ENCODE measurements around the gene NCK1. TPM values are rescaled to one million over a fixed set of nuclear protein-coding genes. Genes with fewer than 3 reads are reported as not detected.
"Not testable (repeated sequence)": the region's sequence is repeated elsewhere in the genome, so short reads cannot be mapped to it uniquely, and the experiment has no call there.

Gene NCK1
- total RNA-seq, 4 donors from 2014 or later: 34.9 to 57.7 (median 50.8) TPM

GRCh38 chr3:136862617-136863322 lies 762 bp downstream of the NCK1 start:
- DNase-seq (ENCODE audit: low spot score): peak; percentile 37
- peak; percentile 77 for ATAC-seq (ENCODE audit: low FRiP score)
- TF ChIP-seq, protein P1, sequence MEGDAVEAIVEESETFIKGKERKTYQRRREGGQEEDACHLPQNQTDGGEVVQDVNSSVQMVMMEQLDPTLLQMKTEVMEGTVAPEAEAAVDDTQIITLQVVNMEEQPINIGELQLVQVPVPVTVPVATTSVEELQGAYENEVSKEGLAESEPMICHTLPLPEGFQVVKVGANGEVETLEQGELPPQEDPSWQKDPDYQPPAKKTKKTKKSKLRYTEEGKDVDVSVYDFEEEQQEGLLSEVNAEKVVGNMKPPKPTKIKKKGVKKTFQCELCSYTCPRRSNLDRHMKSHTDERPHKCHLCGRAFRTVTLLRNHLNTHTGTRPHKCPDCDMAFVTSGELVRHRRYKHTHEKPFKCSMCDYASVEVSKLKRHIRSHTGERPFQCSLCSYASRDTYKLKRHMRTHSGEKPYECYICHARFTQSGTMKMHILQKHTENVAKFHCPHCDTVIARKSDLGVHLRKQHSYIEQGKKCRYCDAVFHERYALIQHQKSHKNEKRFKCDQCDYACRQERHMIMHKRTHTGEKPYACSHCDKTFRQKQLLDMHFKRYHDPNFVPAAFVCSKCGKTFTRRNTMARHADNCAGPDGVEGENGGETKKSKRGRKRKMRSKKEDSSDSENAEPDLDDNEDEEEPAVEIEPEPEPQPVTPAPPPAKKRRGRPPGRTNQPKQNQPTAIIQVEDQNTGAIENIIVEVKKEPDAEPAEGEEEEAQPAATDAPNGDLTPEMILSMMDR (IDR thresholded peaks at IDR 0.05): no peak

- TF ChIP-seq, protein P1 (IDR thresholded peaks at IDR 0.05): no peak
- ATAC-seq (ENCODE audit: low FRiP score) (no peak), DNase-seq (ENCODE audit: low spot score) (no peak)
Measured at GRCh38 chr3:136869282-136869681, 7.3 kb downstream of the NCK1 start.

- DNase-seq (ENCODE audit: low spot score); ATAC-seq (ENCODE audit: low FRiP score): not testable (repeated sequence)
Measured at GRCh38 chr3:136872258-136872657, 10.2 kb downstream of the NCK1 start.

DNA sequence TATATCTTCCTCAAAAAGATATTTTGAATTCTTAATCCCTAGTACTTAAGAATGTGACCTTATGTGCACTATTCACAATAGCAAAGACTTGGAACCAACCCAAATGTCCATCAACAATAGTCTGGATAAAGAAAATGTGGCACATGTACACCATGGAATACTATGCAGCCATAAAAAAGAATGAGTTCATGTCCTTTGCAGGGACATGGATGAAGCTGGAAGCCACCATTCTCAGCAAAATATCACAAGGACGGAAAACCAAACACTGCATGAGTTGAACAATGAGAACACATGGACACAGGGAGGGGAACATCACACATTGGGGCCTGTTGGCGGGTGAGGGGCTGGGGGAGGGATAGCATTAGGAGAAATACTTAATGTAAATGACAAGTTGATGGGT lies 17.5 kb downstream of the NCK1 start:
- DNase-seq (ENCODE audit: low spot score); ATAC-seq (ENCODE audit: low FRiP score): not testable (repeated sequence)

DNA sequence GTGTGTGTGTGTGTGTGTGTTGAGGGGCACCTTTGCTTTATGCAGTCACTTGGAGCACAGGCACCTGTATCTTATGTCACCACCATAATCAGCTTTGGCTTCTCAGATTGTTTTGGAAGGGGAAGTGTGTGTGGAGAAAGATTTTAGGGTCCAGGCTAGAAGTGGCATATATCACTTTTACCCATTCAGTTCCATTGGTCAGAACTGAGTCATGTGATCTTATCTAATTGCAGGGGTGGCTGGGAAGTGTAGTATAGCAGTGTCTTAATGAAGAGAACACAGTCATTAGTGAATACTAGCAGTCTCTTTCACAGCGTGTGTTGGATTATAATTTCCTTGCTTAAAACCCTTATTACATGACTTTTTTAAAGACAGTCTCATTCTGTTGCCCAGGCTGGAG lies 20.6 kb downstream of the NCK1 start:
- ATAC-seq (ENCODE audit: low FRiP score): no peak

GRCh38 chr3:136883967-136884720 lies 22.1 kb downstream of the NCK1 start:
- ATAC-seq (ENCODE audit: low FRiP score) (no peak), DNase-seq (ENCODE audit: low spot score) (no peak)
- TF ChIP-seq, protein P1 (IDR thresholded peaks at IDR 0.05): no peak

More for the DNA sequence above, 20.6 kb downstream of the NCK1 start:
- no peak for DNase-seq (ENCODE audit: low spot score)
- TF ChIP-seq, protein P1 (IDR thresholded peaks at IDR 0.05): no peak

- ATAC-seq (ENCODE audit: low FRiP score) (no peak), DNase-seq (ENCODE audit: low spot score) (no peak)
- TF ChIP-seq, protein P1 (IDR thresholded peaks at IDR 0.05): no peak
Measured at GRCh38 chr3:136885357-136886213, 23.6 kb downstream of the NCK1 start.

Measured in omental fat pad (tissue), 4 donors.